Measurements from ENCODE around the gene SERPING1.

SERPING1 gene

DNA sequence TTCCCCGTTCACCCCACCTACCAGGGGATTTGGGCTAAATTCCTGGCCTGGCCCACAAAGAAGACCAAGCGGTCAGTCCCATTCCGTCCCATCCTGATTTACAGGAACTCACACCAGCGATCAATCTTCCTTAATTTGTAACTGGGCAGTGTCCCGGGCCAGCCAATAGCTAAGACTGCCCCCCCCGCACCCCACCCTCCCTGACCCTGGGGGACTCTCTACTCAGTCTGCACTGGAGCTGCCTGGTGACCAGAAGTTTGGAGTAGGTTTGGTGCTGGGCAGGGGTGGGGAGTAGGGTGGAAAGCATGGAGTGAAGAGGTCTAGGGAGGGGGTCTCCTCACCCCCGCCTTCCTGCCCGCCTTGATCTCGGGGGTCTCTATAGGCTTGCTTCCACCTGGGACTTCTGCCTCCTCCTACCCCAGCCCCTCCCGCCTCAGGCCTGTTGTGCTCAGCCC lies at the start of gene SERPING1:
SERPING1 (plus strand) TSS at position 225 of the 455 bp plus-strand sequence. CDS start 586 bp downstream, outside the sequence.
- no peak for DNase-seq

DNA sequence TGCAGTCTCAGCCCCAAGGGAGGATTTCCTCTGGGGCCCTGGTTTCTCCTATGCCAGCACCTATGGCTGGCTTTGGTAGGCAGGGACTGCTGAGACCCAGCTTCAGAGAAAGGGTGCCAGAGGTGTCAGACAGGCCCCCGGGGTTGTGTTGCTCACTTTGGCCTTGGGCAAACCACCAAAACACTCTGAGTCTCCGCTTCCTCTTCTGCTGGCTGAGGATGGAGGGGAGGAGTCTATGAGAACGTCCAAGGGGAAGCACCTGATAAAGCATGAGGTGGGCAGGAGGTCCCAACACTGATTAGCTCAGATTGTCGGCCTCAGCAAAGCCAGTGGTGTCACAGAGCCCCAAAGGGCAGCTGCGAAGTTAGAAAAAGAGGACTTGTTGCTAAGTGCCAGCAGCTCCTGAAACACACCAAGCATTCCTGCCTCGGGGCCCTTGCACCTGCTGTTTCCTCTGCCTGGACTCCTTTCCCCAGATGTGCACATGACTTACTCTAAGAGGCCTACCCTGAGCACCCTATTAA lies 49.6 kb upstream of the SERPING1 start:
- no peak for DNase-seq

GRCh38 chr11:57549983-57550382 lies 47.5 kb upstream of the SERPING1 start:
- no peak for DNase-seq

- DNase-seq: no peak
Observed at GRCh38 chr11:57551941-57552340, 45.5 kb upstream of the SERPING1 start.

GRCh38 chr11:57552479-57552878 lies 45.0 kb upstream of the SERPING1 start:
- no peak for DNase-seq

DNA sequence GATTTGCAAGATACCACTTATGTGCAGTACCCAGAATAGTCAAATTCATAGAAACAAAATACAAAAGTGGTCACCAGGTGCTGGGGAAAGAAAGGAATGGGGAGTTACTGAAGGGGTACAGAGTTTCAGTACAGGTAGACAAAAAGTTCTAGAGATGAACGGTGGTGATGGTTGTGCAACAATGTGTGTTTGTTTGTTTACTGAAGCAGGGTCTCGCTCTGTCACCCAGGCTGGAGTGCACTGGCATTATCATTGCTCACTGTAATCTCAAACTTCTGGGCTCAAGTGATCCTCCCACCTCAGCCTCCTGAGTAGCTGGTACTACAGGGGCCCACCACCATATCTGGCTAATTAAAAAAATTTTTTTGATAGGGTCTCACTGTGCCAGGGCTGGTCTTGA lies 42.1 kb upstream of the SERPING1 start:
- DNase-seq: no peak

DNA sequence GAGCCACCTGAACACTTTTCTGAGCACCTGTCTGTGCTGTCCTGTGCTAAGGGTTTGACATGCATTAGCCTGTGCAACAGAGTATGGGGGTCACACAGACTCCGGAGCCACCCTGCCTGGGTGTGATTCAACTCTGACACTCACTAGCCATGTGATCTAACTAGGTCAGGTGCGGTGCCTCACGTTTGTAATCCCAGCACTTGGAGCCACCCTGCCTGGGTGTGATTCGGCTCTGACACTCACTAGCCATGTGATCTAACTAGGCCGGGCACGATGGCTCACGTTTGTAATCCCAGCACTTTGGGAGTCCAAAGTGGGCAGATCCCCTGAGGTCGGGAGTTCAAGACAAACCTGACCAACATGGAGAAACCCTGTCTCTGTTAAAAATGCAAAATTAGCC lies 41.4 kb upstream of the SERPING1 start:
- no peak for DNase-seq

- DNase-seq: no peak
Observed at GRCh38 chr11:57560146-57560545, 37.3 kb upstream of the SERPING1 start.

DNA sequence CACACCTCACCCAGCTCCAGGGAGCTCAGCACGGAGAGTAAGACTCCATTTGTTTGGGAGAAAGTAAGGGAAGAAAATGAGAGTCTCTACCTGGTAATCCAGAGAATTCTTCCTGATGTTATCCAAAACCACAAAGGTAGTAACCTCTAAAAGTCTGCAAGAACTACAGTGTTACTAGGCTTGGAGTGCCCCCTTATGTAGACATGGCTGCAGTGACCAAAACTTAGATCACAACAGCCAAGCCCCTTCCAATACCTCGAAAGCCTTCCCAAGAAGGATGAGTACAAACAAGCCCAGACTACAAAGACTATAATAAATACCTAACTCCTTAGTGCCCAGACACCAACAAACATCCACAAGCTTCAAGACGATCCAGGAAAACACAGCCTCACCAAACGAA lies 34.9 kb upstream of the SERPING1 start:
- no peak for DNase-seq

DNA sequence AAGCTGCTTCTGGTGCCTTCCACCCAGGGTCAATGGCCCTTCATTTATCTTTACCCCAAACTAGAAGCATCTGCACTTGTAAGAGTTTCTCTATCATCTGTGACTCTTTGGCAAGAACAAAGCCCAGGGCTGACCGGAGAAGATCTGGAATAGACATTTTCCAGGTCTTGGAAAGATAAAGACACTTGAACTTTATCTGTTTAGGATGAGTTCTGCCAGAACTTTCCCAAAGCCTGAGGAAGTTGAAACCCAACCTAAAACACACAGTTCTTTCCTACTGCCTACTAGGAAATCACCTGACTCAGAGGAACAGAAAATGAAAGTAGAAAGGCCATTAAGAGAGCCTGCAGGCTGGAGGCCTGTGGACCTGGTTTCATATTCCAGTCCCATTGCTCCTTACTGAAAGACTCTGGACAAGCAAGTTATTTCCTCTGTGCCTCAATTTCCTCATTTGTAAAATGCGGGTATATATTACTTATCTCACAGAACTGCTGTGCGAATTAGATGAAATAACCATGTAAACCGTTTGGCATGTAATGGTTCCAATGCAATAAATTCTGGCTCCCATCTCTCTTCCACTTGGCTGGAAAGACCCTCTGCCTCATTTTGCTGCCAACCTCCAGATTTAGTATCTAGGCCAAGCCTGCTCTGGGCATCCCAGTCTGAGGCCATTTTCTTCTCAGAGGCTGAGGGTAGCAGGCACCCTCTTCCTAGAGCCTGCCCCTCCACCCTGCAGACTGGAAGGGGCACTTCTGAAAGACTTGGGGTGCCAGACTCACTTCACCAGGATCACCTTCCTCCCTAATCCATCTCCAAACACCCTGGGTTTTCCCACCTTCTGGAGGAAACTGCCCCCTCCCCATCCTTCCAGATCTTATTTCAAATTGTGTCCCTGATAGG lies 31.2 kb upstream of the SERPING1 start:
- peak; percentile 3 for DNase-seq

GRCh38 chr11:57566905-57567514 lies 30.5 kb upstream of the SERPING1 start:
- DNase-seq: no peak

- no peak for DNase-seq
Observed at GRCh38 chr11:57567515-57568329, 29.8 kb upstream of the SERPING1 start, which contains the start of gene UBE2L6. Gene UBE2L6, minus strand, starts transcription at chr11:57567672. Its CDS starts 61 bp downstream, at chr11:57567611.

DNA sequence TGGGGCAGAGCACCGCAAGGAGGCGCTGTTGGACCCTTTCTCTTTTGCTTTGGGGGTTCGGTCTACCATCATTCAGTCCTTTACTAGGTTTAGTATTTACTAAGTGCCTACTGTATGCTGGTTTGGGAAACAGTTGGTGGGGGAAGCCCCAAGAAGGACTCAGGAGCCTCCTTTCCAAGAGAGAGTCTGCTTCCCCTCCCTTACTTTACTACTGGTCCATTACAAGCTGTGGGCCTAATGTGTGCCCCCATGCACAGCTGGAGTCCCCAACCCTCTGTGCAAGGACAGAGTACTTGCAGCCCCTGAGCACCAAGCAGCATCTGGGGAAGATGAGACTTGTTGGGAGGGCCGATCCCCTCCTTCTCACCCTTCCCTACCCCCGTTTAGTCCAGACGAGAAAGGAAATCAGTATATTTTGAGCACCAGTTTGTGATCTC lies 29.1 kb upstream of the SERPING1 start:
- no peak for DNase-seq

DNA sequence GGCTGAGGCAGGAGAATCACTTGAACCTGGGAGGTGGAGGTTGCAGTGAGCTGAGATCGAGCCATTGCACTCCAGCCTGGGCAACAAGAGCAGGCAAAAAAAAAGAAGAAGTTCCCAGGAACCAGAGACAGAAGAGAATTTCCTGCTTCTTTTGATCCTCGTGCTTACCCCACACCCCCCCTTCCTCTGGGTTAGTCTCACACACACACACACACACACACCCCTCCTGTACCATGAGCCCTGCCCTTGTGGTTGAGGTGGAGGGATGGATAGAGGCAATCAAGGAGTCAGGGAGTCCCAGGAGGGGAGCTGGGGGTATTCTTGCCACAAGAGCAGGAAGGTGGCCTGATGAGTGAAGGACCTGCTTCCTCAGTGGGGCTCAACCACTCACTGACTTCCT lies 25.9 kb upstream of the SERPING1 start:
- DNase-seq: no peak

- DNase-seq: no peak
Observed at GRCh38 chr11:57574061-57574460, 23.4 kb upstream of the SERPING1 start.

DNA sequence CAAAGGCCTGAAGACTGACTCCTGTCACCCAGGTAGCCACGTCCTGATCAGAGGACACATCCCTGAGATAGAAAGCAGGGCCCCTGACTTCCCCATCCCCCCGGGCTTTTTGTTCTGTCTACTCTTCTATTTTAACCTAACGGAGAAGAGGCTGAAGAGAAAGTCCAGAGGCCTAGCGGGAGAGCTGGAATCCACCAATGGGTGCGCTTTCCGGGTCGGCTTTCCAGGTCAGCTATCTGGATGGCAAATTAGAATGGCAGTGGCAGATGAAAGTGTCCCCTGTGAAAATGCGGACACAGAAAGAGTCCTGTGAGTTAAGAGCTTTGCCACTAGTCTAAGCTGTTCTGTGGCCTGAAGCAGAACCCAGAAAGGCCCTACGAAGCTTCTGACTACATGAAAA lies 13.1 kb upstream of the SERPING1 start:
- no peak for DNase-seq

GRCh38 chr11:57585301-57585700 lies 12.2 kb upstream of the SERPING1 start:
- DNase-seq: no peak

DNA sequence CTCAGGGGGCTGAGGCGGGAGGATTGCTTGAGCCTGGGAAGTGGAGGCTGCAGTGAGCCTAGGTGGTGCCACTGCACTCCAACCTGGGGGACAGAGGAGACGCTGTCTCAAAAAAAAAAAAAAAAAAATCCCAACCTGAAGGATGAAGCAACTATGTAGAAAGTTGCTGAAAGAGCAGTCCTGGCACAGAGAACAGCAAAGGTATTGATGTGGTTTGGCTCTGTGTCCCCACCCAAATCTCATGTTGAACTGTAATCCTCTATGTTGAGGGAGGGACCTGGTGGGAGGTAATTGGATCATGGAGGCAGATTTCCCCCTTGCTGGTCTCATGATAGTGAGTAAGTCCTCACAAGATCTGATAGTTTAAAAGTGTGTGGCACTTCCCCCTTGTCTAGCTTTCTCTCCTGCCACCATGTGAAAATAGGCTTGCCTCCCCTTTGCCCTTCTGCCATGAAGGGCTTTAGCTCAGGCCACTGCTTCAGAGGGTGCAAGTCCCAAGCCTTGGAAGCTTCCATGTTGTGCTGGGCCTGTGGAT lies 10.7 kb upstream of the SERPING1 start:
- DNase-seq: no peak

DNA sequence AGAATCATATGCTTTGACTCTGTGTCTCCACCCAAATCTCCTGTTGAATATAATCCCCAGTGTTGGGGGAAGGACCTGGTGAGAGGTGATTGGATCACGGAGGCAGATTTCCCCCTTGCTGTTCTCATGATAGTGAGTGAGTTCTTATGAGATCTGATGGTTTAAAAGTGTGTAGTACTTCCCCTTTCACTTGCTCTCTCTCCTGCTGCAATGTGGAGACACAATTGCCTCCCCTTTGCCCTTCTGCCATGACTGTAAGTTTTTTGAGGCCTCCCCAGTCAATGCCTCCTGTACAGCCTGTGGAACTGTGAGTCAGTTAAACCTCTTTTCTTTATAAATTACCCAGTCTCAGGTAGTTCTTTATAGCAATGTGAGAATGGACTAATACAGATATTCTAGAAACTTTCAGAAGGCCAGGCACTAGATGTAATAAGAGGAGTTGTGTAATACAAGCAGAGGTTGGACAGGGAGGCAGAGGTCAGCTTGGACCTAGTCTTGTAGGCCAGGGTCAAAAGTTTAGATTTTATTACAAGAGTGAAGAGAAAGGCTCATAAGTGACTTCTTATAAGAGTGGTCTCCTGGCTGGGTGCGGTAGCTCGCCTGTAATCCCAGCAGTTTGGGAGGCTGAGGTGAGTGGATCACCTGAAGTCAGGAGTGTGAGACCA lies 9.3 kb upstream of the SERPING1 start:
- DNase-seq: no peak

DNA sequence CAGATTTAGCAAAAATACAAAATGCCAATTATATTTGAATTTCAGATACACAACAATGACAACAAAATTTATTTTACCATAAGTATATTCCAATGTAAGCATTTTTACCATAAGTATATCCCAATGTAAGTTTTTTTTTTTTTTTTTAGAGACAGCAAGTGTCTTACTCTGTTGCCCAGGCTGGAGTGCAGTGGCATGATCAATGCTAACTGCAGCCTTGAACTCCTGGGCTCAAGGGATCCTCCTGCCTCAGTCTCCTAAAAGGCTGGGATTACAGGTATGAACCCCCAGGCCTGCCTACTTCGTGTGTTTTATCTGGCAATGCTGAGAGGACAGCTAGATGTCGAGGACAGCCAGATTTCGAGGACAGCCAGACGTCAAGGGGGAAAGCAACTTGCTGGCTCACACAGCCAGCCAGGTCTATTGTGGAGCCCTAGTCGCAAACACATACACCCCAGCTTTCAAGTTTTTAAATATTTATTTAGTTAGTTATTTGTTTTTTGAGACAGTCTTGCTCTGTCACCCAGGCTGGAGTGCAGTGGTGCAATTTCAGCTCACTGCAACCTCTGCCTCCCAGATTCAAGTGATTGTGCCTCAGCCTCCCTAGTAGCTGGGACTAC lies 1.1 kb upstream of the SERPING1 start:
- DNase-seq: no peak

All from SIG-M5 (cell line).